ENCODE results near the gene ZMYM2.

ZMYM2 gene

DNA sequence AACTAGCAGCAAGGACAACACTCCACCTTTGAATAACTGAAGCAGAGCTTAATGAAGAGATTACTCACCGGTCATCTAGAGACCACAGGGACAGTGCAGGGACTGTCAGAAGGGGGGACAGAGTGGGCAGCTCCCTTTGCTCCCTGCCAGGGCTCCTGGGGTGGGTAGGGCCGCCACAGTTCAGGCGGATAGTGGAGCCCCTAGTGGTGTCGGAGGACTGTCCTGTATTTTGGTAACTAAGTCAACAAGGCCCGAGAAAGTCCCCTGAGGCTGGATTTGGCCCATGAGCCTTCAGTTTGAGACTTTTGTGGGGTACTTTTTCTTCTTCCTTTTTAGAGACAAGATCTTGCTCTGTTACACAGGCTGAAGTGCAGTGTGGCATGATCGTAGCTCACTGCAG lies 157.7 kb downstream of the ZMYM2 start:
- no peak overlapping the region for H3K4me2 ChIP-seq (ENCODE audit: low read length)
- TF ChIP-seq, protein P1, sequence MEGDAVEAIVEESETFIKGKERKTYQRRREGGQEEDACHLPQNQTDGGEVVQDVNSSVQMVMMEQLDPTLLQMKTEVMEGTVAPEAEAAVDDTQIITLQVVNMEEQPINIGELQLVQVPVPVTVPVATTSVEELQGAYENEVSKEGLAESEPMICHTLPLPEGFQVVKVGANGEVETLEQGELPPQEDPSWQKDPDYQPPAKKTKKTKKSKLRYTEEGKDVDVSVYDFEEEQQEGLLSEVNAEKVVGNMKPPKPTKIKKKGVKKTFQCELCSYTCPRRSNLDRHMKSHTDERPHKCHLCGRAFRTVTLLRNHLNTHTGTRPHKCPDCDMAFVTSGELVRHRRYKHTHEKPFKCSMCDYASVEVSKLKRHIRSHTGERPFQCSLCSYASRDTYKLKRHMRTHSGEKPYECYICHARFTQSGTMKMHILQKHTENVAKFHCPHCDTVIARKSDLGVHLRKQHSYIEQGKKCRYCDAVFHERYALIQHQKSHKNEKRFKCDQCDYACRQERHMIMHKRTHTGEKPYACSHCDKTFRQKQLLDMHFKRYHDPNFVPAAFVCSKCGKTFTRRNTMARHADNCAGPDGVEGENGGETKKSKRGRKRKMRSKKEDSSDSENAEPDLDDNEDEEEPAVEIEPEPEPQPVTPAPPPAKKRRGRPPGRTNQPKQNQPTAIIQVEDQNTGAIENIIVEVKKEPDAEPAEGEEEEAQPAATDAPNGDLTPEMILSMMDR (IDR thresholded peaks at IDR 0.05; ENCODE audit: low read depth, low read length) = no peak
- TF ChIP-seq EZH2phosphoT487 (IDR thresholded peaks at IDR 0.05; ENCODE audit: low read depth) = no peak
- H3K27ac ChIP-seq (ENCODE audit: low read length) = no peak overlapping the region

DNA sequence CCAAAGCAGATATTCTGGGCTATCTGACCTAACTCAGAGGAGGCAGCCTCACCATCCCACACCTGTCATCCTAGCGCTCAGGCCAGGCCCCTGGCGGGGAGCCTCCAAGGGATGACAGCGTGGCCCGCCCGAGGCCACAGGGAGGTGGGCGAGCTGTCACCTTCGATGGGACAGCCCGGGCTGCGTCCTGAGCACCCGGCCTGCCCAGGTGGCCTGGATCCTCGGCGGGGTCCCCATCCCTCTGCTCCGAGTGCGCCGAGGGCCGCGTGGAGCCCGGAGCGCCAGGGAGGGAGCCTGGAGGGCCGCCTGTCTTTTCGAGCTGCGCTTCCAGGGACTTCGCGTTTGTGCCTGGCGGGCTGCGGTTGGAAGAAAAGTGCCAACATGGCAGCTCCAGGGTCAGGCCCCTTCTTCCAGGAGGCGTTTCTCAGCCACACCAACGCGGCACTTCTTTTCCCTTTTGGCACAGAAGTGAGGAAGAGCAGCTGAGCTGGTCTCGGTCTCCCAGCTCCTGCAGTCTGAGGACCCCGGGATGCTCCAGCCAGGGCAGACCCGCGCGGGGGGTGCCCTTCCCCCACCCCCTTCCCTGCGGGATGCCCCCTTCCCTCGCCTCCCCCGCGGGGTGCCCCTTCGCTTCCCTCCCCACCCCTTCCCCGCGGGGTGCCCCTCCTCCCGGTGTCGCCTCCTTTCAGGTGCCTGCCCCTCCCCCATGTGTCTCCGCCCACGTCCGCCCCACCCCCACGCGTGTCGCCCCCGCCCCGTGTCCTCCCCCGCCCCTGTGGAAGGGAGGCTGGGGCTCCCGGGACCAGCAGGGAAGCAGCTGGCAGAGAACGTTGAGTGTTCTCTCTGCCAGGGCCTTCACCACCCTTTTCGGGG lies 160.0 kb downstream of the ZMYM2 start:
- peak overlapping the region; percentile 71 for H3K9ac ChIP-seq (ENCODE audit: low read length)
- H3K79me2 ChIP-seq (ENCODE audit: low read length) = no peaks in the 10 kb centered on the region
- no peak overlapping the region for H3K27ac ChIP-seq (ENCODE audit: low read length)
- peaks cover 13% of the 10 kb centered on the region for H3K4me1 ChIP-seq (ENCODE audit: low read length)
- peak overlapping the region; percentile 86 for H2AFZ ChIP-seq (ENCODE audit: low read depth, low read length)
- no peaks in the 10 kb centered on the region for H3K9me3 ChIP-seq (ENCODE audit: insufficient read depth, low read length)
- TF ChIP-seq, protein P1 (IDR thresholded peaks at IDR 0.05; ENCODE audit: low read depth, low read length) = no peak
- no peak for TF ChIP-seq EZH2phosphoT487 (IDR thresholded peaks at IDR 0.05; ENCODE audit: low read depth)
- H3K36me3 ChIP-seq (replicated peaks; ENCODE audit: low read depth, low read length) = no peaks in the 10 kb centered on the region
- no peaks in the 10 kb centered on the region for H3K27me3 ChIP-seq (ENCODE audit: low read depth, low read length)
- H4K20me1 ChIP-seq (ENCODE audit: insufficient read depth, low read length) = no peaks in the 10 kb centered on the region
- peak overlapping the region; percentile 89 for H3K4me3 ChIP-seq (ENCODE audit: low read length)
- H3K4me2 ChIP-seq (ENCODE audit: low read length) = peak overlapping the region; percentile 63

More for the DNA sequence above, 157.7 kb downstream of the ZMYM2 start:
- Histone ChIP-seq H3K27me3 (ENCODE audit: low read depth, low read length) (no peaks in the 10 kb centered on the region), H3K9ac (ENCODE audit: low read length) (no peak overlapping the region), H3K36me3 (replicated peaks; ENCODE audit: low read depth, low read length) (no peaks in the 10 kb centered on the region), H3K4me3 (ENCODE audit: low read length) (no peak overlapping the region), H4K20me1 (ENCODE audit: insufficient read depth, low read length) (no peaks in the 10 kb centered on the region), H3K79me2 (ENCODE audit: low read length) (no peaks in the 10 kb centered on the region), H3K4me1 (ENCODE audit: low read length) (peaks cover 13% of the 10 kb centered on the region), H2AFZ (ENCODE audit: low read depth, low read length) (no peak overlapping the region), H3K9me3 (ENCODE audit: insufficient read depth, low read length) (no peaks in the 10 kb centered on the region)

DNA sequence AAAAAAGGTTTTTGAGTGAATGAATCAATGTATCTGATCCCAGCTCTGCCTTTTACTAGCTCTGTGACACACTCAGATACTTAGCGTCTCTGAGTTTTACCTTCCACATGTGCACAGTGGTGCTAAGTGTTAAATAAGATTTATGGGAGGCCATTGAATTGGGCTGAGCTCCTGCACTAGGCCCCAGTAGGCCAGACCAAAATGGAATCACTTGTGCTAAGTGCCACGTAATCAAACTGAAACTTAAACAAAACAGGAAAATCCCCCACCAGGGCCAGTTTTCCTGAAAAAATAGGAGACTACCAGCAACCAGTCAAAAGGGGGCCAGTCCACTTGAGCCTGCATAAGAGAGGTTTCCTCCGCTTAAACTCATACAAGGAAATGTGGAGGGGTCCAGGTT lies 161.4 kb downstream of the ZMYM2 start:
- no peaks in the 10 kb centered on the region for H3K9me3 ChIP-seq (ENCODE audit: insufficient read depth, low read length)
- H3K9ac ChIP-seq (ENCODE audit: low read length) = no peak overlapping the region
- no peaks in the 10 kb centered on the region for H3K36me3 ChIP-seq (replicated peaks; ENCODE audit: low read depth, low read length)
- peak overlapping the region; percentile 63 for H3K4me2 ChIP-seq (ENCODE audit: low read length)
- no peaks in the 10 kb centered on the region for H4K20me1 ChIP-seq (ENCODE audit: insufficient read depth, low read length)
- peak overlapping the region; percentile 86; the same call in 1 of the 2 replicates for H2AFZ ChIP-seq (ENCODE audit: low read depth, low read length)
- H3K4me1 ChIP-seq (ENCODE audit: low read length) = peaks cover 13% of the 10 kb centered on the region
- TF ChIP-seq EZH2phosphoT487 (IDR thresholded peaks at IDR 0.05; ENCODE audit: low read depth) = no peak
- TF ChIP-seq, protein P1 (IDR thresholded peaks at IDR 0.05; ENCODE audit: low read depth, low read length) = no peak
- no peak overlapping the region; the same call in 1 of the 2 replicates for H3K4me3 ChIP-seq (ENCODE audit: low read length)
- no peaks in the 10 kb centered on the region for H3K79me2 ChIP-seq (ENCODE audit: low read length)
- H3K27me3 ChIP-seq (ENCODE audit: low read depth, low read length) = peaks cover 6% of the 10 kb centered on the region
- H3K27ac ChIP-seq (ENCODE audit: low read length) = no peak overlapping the region

DNA sequence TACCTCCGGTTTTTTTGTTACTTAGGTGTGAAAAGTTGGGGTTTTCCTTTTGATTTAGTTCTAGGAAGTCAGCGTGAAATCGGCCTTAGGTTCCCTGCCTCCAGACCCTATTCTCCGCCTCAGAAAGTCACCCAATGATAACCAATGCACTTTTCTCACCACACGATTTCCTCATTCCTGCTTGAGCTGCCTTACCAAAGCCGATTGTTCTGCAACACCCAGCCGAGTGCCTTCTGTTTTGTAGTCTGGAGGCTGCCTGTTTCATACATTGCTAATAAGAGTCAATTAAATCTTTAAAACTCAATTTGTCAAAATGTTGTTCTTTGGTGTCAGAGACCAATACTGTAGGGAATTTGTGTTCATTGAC lies 162.6 kb downstream of the ZMYM2 start:
- Histone ChIP-seq H3K79me2 (ENCODE audit: low read length) (no peaks in the 10 kb centered on the region), H3K27me3 (ENCODE audit: low read depth, low read length) (peaks cover 17% of the 10 kb centered on the region), H3K27ac (ENCODE audit: low read length) (no peak overlapping the region), H4K20me1 (ENCODE audit: insufficient read depth, low read length) (no peaks in the 10 kb centered on the region), H3K4me2 (ENCODE audit: low read length) (no peak overlapping the region), H3K4me1 (ENCODE audit: low read length) (peaks cover 13% of the 10 kb centered on the region), H3K36me3 (replicated peaks; ENCODE audit: low read depth, low read length) (no peaks in the 10 kb centered on the region), H3K9ac (ENCODE audit: low read length) (no peak overlapping the region), H3K4me3 (ENCODE audit: low read length) (no peak overlapping the region), H2AFZ (ENCODE audit: low read depth, low read length) (no peak overlapping the region), H3K9me3 (ENCODE audit: insufficient read depth, low read length) (no peaks in the 10 kb centered on the region)
- no peak for TF ChIP-seq EZH2phosphoT487 (IDR thresholded peaks at IDR 0.05; ENCODE audit: low read depth)
- TF ChIP-seq, protein P1 (IDR thresholded peaks at IDR 0.05; ENCODE audit: low read depth, low read length) = no peak

All from OCI-LY3 (cell line).